B cell (primary cell): ENCODE results near the gene LRCH1.

Source experiments
- CTCF ChIP-seq: fragments of 200-600 bp; IDR thresholded peaks from one replicate; pipeline ENCODE4 v1.8.0; 2022; ENCODE audit warnings: antibody characterized with exemption, mild to moderate bottlenecking
- EZH2 ChIP-seq: IDR thresholded peaks from 2 replicates; pipeline ENCODE4 v1.6.1; 2012; ENCODE audit warnings: borderline replicate concordance, low read depth, mild to moderate bottlenecking, moderate library complexity, low read length; ENCODE audit not compliant: insufficient read depth, poor library complexity, severe bottlenecking

GRCh38 chr13:46539231-46539630 lies 13.7 kb upstream of the LRCH1 start:
- TF ChIP-seq CTCF = no peak
- TF ChIP-seq EZH2 = no peak
